ENCODE results near the gene ACKR1.

ACKR1 gene

GRCh38 chr1:159187033-159187432, 17.6 kb upstream of the ACKR1 start:
- DNase-seq = no peak

GRCh38 chr1:159187647-159188374, 16.9 kb upstream of the ACKR1 start:
- no peak for DNase-seq

GRCh38 chr1:159188375-159188788, 16.3 kb upstream of the ACKR1 start:
- DNase-seq = peak in 32 of 58 donors; percentile 6 to 67 (median 45)

GRCh38 chr1:159190441-159190840, 14.2 kb upstream of the ACKR1 start:
- DNase-seq = no peak

GRCh38 chr1:159196543-159196942, 8.1 kb upstream of the ACKR1 start:
- DNase-seq = no peak

- DNase-seq = peak in 50 of 58 donors; percentile 16 to 85 (median 48)
Measured at GRCh38 chr1:159197561-159198557, 6.8 kb upstream of the ACKR1 start.

- no peak for DNase-seq
Measured at GRCh38 chr1:159199901-159200300, 4.8 kb upstream of the ACKR1 start.

- no peak for DNase-seq
Measured at GRCh38 chr1:159200769-159201168, 3.9 kb upstream of the ACKR1 start.

- no peak for DNase-seq
Measured at GRCh38 chr1:159201642-159202041, 3.0 kb upstream of the ACKR1 start.

- DNase-seq = no peak
Measured at GRCh38 chr1:159203610-159204009, 1.1 kb upstream of the ACKR1 start.

- DNase-seq = no peak
Measured at GRCh38 chr1:159205225-159205624, 550 bp downstream of the ACKR1 start.

- DNase-seq = no peak
Measured at GRCh38 chr1:159206110-159206509, 1.4 kb downstream of the ACKR1 start.

- DNase-seq = no peak
Measured at GRCh38 chr1:159207080-159207479, 2.4 kb downstream of the ACKR1 start.

GRCh38 chr1:159207774-159208173, 3.1 kb downstream of the ACKR1 start:
- peak in 25 of 58 donors; percentile 12 to 62 (median 33) for DNase-seq

GRCh38 chr1:159208175-159208825, 3.6 kb downstream of the ACKR1 start:
- no peak for DNase-seq

GRCh38 chr1:159209061-159209460, 4.4 kb downstream of the ACKR1 start:
- no peak for DNase-seq

GRCh38 chr1:159211331-159212136, 6.9 kb downstream of the ACKR1 start:
- DNase-seq = peak in 22 of 58 donors; percentile 3 to 63 (median 22)

GRCh38 chr1:159212596-159212995, 7.9 kb downstream of the ACKR1 start:
- DNase-seq = no peak

GRCh38 chr1:159214149-159214760, 9.6 kb downstream of the ACKR1 start:
- peak in 25 of 58 donors; percentile 4 to 51 (median 23) for DNase-seq
